Dermis microvascular lymphatic vessel endothelial cell (primary cell): ENCODE results near the gene C11orf98. TPM values are rescaled to one million over a fixed set of nuclear protein-coding genes. Genes with fewer than 3 reads are reported as not detected.
A peak's percentile ranks its signal among the peaks of the same experiment; 100 is the strongest.
"Not testable (repeated sequence)": the region's sequence is repeated elsewhere in the genome, so short reads cannot be mapped to it uniquely, and the experiment has no call there.

Source experiments
- DNase-seq, 2 donors: peaks; one replicate each; pipeline versions ENCODE4 v3.0.0 to v3.0.0-alpha.2; 2010; ENCODE audit warnings: low read depth in 2 of 2
- total RNA-seq: library from RNA; depleted of rRNA; stranded (reverse); fragments of >200 nt; gene quantifications from 2 replicates; pipeline ENCODE4 v1.2.1, GENCODE V29; 2014

Gene C11orf98
- total RNA-seq, 1 donor from 2014 or later: 24.4 TPM

DNA sequence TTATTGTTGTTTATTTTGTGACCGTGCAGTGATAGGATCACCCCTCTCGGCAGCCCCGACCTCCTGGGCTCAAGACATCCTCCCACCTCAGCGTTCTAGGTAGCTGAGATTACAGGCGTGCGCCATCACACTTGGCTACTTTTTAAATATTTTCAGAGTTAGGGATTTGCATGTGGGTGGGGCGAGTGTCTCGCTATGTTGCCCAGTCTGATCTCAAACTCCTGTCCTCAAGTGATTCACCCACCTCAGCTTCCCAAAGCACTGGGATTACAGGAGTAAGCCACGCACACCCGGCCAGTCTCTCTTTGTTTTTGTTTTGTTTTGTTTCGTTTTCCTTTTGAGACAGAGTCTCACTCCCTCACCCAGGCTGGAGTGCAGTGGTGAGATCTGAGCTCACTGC lies 10.7 kb downstream of the C11orf98 start:
- DNase-seq: no peak

DNA sequence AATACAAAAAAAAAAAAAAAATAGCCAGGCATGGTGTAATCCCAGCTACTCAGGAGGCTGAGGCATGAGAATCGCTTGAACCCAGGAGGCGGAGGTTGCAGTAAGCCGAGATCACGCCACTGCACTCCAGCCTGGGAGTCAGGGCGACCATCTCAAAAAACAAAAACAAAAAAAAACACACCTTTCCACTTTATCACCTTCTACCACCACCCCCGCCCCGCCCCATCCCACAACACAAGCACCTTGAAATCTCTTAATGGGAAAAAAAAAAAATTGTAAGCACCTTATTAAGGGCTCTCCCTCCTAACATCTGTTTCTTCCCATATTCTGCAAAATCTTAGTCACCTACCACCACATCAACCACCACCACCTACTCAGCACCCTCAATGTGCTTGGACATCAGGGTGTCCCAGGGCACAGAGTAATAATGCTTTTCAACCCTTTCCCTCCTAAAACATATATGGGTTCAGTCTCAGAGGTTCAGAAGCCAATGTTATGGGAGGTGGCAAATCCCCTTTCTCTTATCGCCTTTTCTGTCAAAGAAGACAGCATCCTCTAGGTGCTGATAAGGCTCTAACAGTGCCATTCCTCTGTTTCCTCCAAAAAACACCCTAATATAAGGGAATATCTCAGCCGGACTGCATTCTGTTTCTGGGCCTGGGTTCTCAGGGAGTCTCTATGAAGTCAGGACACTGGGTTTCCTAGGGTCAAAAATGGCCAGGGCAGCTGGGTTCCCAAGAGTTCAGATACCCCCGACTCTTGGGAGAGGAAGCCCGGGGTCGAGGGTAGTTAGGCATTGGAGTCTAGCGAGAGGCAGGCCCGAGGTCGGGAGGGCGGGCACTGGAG lies 12.6 kb downstream of the C11orf98 start:
- DNase-seq: no peak

DNA sequence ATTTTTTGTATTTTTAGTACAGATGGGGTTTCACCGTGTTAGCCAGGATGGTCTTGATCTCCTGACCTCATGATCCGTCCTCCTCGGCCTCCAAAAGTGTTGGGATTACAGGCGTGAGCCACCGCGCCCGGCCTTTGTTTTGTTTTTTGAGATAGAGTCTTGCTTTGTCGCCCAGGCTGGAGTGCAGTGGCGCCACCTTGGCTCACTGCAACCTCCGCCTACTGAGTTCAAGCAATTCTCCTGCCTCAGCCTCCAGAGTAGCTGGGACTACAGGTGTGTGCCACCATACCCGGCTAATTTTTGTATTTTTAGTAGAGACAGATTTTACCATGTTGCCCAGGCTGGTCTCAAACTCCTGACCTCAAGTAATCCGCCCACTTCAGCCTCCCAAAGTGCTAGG lies 14.7 kb downstream of the C11orf98 start:
- not testable (repeated sequence) for DNase-seq

DNA sequence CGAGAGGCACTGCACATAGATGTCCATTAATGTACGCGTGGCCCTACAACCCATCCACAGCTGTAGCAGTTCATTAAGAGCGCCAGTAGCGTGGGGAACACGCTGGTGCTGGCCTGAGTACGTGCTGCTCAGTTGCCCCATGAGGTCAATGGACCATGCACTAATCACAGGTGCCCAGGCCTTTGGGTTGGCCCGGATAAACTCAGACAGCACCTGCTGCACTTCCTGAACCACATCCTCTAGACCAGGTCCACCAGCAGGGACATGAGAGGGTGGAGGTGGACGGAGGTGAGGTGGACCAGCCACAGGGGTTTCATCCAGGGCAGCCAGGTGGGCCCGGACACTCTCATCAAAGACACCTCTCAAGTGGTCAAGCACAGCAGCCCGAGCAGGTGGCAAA lies 15.5 kb downstream of the C11orf98 start:
- no peak for DNase-seq

DNA sequence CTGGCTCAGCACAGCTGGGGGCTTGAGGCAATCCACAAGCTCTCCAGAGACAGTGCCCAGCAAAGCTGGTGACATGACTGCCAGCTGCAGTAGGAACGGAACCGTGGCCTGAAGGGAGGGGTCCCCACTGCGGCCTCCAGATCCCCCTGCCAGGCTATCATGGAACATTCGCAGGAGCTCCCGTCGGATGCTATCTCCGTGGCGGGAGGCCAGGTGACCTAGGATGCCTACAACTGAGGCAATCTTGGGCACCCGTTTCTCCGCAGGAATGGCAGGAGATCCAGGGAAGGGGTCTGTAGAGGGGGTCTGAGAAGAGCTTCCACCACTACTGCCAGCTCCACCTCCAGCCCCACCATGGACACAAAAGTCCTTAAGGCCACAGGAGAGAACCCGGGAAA lies 16.0 kb downstream of the C11orf98 start:
- DNase-seq: no peak

DNA sequence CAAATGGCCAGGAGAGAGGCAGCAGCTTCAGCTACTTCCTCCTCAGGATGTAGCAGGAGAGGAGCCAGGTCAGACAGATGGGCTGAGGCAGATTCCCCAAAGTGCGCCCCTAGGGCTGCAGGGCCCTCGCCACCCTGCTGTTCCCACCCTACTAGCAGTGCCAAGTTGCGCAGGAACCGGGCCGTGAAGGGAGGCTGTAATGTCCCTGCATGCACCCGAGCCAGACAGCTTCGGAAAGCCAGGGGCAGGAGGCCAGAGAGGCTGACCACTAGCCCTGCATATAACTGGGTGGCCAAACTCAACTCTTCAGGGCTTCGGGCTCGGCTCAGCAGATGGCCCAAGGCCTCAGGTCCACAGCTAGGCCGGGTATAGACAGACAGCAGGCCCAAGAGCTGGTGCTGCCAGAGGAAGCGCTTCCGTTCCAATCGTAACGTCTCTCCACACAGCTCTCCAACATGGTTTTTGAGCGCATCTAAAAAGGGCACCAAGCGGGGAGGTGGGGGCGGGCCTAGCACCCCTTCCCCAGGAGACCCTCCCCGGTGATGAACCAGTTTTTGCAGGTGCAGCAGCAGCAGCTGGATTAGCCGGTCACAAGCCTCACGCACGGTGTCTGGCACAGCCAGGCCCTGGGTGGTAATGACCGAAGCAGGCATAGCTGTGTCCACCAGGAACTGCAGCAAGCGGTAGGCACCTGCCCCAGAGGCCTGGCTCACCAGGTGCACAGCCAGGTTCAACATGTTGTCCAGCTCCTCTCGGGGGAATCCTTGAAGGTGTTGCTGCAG lies 16.6 kb downstream of the C11orf98 start:
- no peak for DNase-seq

DNA sequence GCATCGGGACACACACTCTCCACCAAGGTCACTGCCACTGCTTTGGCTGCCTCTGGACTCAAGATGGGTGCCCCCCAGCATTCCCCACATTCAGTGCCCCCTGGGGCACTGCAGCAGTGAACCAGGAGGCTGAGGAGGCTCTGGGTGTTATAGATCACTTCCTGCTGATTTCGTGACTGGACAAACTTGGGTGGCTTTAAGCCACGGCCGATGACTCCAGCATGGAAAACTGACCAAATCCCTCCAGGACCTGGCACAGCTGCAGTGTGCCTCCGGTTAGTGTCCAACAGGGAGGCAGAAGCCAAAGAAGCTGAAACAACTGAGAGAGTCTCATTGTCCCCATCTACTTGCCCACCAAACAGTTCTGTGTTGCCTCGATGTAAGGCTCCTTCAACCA lies 17.4 kb downstream of the C11orf98 start:
- no peak for DNase-seq

DNA sequence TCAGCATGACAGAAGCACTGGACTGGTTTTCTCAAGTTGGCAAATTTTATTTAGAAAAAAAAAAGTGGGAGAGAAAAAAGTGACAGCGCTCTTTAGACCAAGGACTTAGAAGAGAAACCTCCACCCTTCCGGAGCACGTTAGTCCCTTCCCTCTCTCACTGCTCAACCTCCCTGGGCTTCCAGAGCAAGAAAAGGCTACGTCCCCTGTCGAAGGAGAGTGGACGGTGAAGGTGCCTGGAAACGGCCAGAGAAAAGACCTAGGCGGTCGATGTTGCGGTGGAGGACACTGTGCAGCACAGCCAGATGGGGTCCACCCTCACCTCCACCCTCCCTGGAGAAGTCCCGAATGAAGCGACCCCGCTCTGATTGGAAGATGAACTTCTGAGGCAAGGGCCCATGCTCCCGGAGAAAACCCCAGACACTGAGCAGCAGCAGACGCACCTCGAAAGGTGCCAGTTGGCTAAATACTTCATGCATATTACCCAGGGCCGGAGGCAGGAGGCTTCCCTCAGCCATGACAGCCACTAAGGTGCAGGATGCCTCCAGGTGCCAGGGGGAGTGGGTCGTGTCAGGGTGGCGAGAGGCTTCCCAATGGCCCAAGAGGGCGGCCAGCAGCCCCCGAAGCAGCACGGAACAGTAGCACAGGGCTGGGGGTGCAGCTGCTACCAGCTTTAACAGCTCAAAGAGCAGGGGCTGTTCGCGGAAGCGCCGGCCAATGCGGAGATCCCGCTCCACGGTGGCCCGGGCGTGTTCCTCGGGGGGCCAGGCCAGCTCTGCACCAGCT lies 18.0 kb downstream of the C11orf98 start:
- no peak for DNase-seq

DNA sequence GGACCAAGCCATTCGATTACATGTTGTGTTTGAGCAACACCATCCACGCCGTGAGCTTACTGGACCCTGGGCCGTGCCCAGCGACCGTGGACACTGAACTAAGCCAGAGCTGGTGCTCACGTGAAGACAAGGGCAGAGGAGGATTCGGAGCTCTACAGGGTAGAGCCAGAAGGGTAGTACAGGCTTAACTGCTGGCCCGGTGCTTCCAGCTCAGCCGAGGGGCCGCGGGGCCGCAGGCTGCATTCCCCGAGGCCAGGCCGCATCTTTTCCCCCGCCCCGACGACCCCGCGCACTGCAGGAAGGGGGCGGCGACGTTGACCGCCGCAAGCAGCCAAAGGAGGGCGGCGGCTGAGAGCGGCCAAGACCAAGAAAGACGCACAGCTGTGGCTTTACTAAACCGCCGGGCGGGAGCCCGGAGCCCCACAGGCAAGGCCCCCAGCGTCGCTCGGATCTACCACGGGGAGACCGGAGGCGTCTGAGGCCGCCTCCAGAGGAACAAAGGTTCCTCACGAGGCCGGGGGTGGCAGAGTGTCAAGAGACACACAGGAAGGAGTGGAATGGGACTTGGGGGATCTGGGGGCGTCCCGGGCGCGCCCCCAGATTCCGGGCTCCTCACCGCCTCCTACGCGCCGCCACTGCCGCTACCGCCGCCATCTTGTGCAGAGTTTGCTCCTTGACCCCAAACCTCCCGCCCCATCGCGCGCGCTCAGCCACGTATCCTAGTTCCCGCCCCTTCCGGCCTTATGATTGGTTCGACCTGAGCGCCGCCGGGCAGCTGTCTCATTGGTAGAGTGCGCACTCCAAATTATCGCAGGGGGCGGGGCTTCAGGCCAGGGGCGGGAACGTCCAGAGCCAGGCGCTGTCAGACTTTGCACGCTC lies 18.8 kb downstream of the C11orf98 start, which contains the start of gene GANAB:
TSS of gene GANAB (minus strand) at position 668 of the 879 bp plus-strand sequence. CDS start at position 654, 14 bp downstream.
- DNase-seq: peak; percentile 93 to 98

DNA sequence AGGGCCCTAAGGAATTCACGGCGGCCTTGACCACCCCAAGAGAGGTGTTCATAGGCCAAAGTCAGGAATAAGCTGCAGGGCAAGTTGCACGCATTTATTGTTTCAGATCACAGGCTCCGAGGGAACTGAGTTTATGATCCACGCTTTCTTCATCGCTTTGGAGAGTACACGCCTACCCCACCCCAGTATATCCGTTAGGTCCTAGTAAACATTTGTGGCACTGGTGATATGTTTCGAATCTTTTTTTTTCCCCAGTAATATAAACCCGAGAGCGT lies 19.4 kb downstream of the C11orf98 start:
- DNase-seq: no peak

DNA sequence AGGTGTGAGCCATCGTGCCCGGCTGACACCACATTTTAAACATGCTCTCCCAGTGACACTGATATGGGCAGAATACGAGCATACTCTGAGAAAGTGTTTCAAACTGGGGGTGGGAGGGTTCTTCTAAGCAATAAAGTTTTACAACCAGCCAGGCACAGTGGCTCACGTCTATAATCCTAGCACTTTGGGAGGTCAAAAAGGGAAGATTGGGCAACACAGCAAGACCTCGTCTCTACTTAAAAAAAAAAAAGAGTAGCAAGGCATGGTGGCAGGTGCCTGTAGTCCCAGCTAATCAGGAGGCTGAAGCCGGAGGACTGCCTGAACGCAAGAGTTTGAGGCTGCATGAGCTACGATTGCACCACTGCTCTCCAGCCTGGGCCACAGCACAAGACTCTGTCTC lies 20.8 kb downstream of the C11orf98 start:
- DNase-seq: no peak

DNA sequence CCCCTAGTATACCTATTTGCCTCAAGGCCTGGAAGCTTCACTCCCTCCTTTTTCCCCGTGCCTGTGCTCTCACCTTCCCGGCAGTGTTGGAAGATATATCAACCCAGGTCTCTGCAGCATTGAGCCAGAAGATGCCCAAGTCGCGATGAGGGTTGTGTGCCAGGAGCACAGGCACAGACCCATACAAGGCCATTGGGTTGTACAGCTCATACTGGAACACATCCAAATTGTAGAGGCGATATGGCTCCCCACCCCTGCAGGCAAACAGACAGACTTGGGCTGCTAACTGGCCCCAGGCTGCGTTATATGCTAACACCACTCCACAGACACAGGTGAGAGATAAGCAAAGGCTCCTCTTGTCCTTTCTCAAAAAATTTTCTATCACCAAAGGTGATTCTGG lies 32.5 kb downstream of the C11orf98 start:
- no peak for DNase-seq

DNA sequence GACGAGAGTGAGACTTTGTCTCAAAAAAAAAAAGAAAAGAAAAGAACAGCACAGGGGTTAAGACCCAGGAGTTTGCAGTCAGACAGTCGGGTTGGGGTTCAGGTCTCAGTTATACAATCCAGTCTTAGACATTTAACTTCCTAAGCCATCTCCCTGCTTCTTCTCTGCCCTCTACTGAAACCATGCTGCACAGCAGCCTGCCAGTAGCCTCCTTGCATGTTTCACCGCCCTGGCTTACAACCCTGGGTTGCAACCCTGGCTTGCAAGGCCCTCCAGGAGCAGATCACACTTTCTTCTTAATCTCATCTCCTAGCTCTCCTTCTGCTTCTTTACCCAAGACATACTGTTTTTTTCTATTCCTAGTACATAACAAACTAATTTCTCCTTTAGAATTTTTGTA lies 37.3 kb downstream of the C11orf98 start:
- DNase-seq: no peak

DNA sequence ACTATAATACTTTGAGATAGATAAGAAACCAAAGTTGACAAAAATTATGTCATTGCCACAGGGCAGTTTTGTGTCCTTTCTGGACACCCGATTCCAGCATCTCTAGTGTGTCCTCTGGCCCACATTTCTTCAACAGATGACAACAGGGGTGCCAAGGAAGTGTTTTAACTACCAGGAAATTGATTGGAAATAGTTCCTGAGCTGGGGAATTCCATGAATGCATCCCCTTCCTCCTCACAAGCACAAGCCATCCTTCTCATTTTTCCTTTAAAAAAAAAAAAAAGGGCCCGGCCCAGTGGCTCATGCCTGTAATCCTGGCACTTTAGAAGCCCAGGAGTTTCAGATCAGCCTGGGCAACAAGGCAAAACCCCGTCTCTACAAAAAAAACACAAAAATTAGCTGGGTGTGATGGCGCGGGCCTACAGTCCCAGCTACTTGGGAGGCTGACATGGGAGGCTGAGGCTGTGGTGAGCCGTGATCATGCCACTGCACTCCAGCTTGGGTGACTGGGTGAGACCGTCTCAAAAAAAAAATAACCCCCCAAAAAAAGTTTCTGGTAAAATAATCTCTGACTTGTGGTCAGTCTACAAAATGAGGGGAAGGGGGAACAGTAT lies 42.4 kb downstream of the C11orf98 start:
- DNase-seq: no peak

DNA sequence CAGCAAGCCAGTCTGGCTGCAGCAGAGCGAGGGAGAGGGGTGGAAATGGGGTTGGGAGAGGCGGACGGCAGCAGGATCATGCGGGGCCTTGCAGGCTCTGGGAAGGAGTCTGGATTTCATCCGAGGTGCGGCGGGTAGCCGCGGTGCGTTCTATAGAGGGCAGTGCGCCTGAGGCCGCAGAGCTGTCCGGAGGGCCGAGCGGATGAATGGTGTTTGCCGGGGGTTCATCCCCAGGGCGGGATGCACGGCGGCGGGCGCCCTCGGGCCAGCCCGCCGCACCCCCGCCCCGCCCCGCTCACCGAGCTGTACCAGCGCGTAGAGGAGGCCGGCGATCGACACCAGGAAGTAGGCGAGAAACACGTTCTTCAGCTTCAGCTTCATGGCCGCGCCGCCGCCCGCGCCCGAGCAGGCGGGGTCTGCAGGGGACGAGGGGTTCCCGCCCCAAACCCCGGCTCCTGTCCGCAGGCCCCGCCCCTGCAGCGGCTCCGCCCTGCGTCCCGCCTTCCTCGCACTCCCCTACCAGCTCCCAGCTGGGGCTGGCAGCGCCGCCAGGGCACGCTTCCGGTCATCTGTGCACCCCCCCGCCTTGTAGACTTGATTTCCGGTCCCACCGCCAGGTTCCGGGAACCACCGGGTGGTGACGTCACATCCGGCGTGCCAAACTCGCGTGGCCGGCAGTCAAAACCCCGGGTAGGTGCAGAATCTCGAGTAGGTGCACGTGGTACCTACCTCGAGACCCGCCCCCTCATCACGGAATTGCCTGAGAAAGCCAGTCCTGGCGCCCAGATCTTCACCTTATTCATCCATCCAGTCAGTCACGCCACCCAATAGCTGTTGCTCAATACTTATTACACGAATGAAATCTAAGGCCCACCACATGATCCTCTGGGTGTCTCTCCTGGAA lies 43.2 kb downstream of the C11orf98 start, which contains the start of gene B3GAT3:
TSS of gene B3GAT3 (minus strand) at position 420 of the 904 bp plus-strand sequence. CDS start at position 381, 39 bp downstream.
- peak; percentile 91 to 97 for DNase-seq

DNA sequence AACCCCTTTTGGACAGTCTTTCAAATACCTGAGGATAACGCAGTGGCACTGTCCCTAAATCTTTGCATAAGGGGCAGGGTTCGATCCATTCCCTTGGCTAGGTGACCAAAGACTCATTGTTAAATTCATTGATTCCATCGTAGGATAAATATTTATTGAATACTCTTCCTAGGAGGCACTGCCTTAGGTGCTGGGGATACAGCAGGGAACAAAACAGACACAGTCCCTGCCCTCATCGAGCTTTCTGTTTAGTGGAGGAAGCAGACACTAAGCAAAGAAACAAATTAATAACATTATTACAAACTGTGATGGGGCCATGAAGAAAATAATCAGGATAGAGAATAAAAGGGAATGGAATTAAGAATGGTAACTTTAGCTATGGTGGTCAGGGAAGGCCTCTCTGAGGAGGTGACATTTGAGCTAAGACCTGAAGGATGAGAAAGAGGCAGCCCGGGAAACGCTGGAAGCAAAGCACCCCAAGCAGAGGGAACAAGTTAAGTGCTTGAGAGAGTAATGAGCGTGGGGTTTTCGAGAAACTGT lies 43.9 kb downstream of the C11orf98 start:
- DNase-seq: no peak

DNA sequence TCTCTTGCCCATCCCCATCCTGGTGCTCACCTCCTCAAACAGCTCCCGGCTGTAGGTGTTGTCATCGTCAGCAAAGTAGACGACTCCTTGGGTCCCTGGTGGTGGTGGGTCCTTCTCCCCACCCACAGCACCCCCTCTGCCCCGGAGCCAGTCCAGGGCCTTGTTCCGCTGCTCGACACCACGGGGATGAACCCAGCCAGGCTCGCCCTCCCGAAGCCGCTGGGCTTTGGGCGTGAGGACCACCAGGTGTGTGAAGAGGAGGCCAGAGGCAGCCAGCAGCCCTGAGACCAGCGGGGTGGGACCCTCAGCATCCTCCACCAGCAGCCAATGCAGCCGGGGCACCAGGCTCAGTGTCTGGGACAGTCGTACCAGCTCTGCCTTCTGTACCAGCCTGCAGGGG lies 48.1 kb downstream of the C11orf98 start:
- not testable (repeated sequence) for DNase-seq

DNA sequence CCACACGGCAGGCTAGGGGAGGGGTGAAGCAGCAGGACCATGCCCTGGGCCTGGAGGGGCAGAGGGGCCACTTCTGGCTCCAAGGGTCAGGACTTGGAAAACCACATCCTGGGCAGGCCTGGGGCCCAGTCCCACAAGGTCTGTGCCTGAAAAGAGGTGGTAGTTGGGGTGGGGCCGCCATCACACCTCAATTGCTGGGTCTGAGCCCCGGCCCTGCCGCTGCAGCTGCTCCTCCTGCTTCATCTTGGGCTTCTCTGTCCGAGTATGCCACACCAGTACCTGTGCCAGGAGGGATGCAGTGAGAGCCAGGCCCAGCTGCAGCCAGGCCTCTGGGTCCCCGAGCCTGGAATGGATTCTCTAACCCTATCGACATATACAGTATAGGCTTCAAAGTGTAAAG lies 49.5 kb downstream of the C11orf98 start:
- no peak for DNase-seq

DNA sequence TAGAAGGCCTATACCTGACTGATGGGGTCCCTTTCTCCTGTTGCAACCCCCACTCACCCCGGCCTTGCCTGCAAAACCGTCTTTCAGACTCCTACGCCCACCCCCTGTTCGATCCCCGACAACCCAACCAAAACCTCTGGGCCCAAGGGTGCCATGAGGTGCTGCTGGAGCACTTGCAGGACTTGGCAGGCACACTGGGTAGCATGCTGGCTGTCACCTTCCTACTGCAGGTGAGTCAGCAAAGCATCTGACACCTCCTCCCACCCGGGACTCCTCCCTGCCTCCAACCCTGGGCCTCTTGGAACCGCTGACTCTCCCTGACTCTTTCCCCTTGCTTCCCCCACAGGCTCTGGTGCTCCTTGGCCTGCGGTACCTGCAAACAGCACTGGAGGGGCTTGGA lies 50.7 kb downstream of the C11orf98 start:
- DNase-seq: no peak
